ENCODE results near the gene DESI2.
A peak's percentile ranks its signal among the peaks of the same experiment; 100 is the strongest.

Gene DESI2

GRCh38 chr1:244652623-244653438 lies at the start of gene DESI2:
TSS of gene DESI2 (plus strand) at chr1:244653126. CDS start at chr1:244653314, 188 bp downstream.
- DNase-seq, result peak; percentile 97

DNA sequence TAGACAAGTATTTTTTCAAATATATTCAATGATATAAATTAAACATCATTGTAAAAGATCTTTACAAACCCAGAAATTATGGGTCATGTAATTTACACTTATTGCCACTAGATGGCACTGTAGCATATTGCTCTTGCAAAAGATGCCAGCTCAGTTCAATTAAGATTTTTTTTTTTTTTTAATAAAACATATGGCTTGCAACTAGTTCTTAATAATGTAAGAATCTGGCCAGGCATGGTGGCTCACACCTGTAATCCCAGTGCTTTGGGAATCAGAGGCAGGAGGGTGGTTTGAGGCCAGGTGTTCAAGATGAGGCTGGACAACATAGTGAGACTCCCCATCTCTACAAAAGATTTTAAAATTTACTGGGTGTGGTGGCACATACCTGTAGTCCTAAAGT lies 49.4 kb upstream of the DESI2 start:
- no peak for DNase-seq

DNA sequence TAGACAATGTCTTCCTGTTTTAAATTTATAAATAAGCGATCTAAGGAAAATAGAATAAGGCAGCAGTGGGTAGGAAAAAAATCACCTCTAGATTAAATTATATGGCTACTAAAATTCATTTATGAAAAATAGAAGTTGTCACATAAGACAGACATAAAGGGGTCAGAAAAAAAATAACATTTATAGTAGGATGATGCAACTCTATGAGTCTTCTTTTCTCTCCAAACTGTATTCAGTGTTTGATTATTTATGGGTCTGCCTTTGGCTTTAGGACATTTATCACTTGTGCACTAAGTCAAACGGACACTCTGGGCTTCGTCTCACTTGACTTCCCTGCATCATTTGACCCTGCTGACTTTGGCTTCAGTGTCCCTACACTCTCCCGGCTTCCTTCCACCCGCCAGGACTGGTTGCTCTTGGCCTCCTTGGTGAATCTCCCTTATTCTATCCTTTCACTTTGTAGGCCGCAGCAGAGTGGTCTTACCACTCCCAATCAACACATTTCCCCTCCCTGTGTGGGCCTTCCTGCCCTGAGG lies 47.0 kb upstream of the DESI2 start:
- no peak for DNase-seq

DNA sequence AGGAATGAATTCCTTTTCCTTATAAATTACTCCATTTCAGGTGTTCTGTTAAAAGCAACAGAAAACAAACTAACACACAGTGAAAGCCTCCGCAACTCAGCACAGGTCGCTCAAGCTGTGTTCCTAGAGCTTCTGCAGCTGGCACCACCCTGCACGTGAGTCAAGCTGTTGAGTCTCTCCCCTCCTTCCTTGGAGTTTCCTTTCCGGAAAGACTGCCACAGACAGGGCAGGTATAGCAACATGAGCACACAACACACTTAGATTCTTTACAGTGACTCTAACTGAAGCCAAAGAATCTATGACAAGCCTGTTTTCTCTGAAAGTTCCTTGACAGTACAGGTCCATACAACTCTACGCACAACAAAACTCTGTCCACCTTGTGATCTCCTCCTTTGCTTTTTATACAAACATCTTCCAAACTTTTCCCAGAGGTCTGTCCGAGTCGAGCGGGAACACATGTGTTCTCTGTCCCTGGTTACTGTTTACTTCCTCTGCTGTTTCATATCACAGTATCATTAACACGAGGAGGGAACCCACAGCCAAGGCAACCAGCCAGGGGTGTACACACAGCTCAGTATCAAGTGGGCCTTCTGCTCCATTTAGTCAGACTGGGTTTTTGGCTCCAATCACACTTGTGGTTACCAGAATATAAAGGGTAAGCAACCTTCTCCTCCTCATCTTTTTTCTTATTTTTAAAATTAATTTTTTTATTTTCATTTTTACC lies 38.7 kb upstream of the DESI2 start:
- no peak for DNase-seq

DNA sequence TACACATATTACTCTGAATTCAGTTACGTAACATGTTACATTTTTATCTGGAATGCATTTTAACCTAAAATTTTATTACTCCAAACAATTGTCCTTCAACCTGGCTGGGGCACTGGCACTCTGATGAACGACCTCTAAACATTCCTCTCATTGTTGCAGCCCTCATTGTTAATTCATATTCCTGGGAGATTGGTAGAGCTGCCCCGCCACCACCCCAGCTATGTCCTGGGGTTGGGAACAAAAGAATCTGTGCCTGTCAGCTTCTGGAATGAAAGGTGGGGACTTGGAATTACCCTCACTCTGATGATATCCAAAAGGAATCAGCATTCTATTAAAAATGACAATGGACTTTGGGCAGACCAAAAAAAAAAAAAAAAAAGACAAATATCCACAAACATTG lies 38.0 kb upstream of the DESI2 start:
- DNase-seq, result no peak

DNA sequence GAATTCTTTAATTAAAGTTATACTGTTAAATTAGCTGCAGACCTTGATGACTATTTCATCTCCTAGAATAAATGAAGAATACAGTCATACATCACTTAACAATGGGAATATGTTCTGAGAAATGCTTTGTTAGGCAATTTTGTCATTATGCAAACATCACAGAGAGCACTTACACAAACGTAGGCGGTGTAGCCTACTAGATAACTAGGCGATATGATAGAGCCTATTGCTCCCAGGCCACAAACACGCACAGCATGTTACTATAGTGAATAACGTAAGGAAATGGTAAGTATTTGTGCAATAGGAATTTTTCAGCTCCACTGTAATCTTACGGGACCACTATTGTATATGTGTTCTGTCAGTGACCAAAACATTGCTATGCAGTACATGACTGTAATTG lies 37.6 kb upstream of the DESI2 start:
- DNase-seq, result no peak

- DNase-seq, result no peak
Measured at GRCh38 chr1:244626709-244627108, 26.2 kb upstream of the DESI2 start.

DNA sequence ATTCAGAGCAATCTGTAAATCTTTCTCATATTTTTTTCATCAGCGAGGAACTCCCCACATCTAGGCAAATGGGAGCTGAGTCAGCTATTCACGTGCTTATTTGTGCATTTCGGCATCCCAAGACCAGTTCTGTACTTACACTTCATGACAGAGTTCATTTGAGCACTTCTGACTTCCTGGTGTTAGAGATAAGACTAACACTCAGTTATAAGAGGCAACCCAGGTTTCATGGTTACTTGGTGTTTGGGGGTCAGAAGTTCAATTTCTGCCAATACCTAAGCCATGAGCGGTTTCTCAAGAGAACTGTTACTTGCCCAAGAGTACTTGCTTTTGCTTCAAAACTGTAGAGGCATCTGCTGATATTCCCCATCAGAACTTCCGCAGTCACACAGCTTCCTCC lies 24.1 kb upstream of the DESI2 start:
- DNase-seq, result no peak

DNA sequence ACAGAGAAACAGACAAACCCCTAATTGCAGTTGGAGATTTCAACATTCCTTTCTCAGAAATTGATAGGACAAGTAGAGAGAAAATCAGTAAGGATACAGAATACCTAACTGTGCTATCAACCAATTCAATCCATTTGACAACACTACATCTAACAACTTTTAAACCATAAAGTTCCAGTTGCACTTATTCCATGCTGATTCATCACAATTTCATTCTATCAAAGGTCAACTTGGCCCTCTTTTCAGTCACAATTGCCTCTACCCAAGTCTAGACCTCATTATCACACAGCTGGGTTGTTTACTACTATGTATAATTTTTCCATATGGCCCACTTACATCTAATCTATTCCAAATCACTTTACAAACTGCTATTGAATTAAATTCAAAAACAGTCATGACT lies 19.8 kb upstream of the DESI2 start:
- peak; percentile 15 for DNase-seq

DNA sequence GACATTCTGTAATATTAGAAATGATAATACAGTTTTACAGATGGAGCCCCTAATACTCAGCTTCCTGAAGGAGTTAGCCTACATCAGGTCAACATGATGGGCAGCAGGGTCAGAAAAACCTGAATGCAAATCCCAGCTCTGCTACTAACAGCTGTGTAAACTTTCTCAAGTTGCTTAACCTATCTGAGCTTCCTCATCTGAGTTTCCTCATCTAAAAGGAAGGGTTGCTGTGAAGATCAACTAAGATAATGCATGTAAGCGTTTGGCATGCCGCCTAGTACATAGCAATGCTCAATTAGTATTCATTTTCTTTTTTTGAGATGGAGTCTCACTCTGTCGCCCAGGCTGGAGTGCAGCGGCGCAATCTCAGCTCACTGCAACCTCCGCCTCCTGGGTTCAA lies 18.4 kb upstream of the DESI2 start:
- no peak for DNase-seq

GRCh38 chr1:244636488-244637259 lies 16.3 kb upstream of the DESI2 start:
- no peak for DNase-seq

DNA sequence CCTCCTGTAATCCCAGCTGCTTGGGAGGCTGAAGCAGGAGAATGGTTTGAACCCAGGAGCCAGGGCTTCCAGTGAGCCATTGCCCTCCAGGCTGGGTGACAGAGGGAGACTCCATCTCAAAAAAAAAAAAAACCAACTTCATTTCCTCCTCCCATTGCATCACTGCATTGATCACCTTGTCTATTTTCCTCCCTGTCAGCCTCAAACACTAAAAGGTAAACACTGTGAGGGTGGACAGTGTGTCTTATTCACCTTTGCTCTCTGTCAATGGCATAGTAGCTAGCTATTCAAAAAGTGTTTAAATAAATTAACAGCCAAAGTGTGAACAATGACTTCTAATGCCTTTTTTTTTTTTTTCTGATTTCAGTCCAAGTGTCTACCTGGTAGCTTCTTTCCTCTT lies 13.4 kb upstream of the DESI2 start:
- no peak for DNase-seq

GRCh38 chr1:244640917-244641316 lies 12.0 kb upstream of the DESI2 start:
- DNase-seq, result no peak

DNA sequence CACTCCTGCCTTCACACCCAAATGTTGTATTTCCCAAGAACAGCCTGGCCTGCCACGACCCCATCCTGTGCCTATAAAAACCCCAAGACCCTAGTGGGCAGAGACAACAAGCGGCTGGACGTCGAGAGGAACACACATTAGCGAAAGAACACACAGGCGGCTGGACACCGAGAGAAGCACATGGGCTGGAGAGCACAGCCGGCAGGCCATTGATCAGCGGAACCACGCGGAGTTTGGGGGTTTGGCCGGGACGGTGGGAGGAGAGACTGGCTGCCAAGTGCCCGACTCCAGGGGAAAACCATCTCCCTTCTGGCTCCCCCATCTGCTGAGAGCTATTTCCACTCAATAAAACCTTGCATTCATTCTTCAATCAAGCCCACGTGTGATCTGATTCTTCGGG lies 10.4 kb upstream of the DESI2 start:
- DNase-seq, result no peak

DNA sequence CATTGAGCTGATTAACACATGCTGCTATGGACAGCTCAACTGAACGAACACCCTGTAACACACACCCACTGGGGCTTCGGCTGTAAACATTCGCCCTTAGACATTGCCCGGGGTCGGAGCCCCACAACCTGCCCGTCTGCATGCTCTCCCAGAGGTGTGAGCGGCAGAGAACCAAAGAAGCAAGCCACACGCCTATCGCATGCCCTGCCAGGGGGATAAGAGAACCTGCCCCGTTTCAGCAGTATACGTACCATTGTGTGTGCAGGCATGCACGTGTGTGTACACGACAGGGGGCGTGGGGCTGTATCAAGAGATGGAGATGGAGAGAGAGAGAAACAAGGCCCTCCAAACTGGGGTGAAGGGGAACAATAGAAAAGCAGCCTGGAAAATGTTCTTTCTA lies 9.9 kb upstream of the DESI2 start:
- no peak for DNase-seq

DNA sequence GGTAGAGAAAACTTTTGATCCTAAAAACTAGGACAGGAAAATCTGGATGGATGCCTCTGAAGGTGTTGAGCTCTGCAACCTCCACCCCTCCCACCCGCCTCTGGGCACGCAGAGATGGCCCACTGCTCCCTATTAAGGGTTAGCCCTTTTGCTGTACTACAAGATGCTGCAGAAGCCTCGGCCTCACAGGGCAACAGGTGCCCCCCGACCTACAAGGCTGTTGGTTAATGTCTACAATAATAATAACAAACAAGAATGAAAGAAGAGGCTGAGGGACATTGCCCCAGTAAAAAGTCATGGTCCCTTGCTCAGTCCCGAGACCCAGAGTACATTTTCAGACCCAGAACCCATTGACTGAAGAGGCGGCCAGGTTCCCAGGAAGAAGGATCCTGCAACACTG lies 7.5 kb upstream of the DESI2 start:
- DNase-seq, result no peak

GRCh38 chr1:244645890-244646289 lies 7.0 kb upstream of the DESI2 start:
- no peak for DNase-seq

GRCh38 chr1:244647819-244648218 lies 5.1 kb upstream of the DESI2 start:
- DNase-seq, result no peak

DNA sequence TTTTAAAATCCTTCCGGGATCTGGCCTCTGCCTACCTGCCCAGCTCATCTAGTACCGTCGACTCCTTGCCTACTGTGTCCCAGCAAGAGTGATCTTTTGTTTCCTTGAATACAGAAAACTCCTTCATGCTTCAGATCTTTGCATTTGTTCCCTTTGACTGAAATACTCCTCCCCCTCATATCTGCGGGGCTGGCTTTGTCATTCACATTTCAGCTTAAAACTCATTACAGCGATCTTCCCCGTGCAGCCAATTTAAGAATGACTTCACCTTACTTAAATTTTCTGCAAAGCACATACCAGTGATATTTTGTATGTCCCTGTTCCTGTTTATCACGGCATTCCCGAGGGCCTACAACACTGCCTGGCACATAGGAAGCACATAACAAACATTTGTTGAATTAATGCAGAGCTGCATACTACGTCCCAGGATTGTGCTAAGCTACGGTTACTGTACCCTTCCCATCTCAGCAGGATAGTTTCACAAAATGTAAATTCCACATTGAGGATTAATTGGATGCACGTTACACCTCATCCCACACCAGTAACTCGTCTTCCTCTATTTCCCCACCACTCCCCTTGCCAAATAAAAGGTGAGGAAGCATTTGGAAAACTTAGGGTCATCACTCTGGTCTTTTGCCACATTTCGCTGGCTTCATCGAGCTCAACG lies 837 bp upstream of the DESI2 start:
- no peak for DNase-seq

- DNase-seq, result no peak
Measured at GRCh38 chr1:244653439-244654107, 647 bp downstream of the DESI2 start.

DNA sequence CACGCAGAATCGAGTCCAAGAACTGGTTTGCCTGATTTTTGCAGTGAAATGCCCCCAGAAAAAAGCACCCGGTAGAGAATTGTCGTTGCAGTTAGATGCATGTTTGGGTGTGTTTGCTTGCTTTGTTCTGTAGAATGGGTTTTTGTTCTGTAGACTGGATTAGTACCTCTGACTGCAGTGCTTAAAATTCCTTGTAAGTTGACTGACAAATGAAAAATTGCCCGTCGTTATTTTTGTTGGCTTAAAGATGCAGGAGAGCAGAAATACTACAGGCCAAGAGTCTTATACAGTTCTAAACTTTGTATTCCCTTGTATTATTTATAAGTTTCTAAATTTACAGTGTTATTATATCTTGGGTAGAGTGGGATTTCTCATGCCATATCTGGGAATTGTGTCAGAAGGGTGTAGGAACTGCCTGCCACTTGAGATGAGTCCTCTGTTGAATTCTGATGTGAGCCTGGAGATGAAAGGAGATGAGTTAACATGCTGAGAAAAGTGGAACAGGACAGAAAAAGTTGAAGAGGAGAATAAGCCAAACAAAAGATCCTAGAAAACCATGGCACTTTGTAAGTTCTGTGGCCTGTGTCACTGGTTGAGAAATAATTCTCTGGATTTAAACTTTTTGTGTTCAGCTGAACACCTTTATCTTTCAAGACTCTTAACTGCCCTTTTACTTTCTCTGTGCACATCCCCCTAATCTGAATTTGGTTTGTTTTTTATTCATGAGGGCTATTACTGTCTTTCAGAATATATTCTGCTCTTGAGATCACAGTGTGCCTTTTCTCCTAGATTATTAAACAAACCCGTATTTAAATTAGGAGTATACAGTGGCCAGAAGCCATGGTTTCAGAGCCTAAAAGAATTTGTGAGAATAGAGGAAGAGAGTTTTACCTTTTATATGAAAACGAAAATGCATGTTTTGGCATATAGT lies 1.4 kb downstream of the DESI2 start:
- DNase-seq, result no peak

Data from DMS 273 treated with DMSO at 0.1 percent for 48 hours (cell line).